HG03354 (cell line): ENCODE results near the gene PRKRIP1.
"Not testable (repeated sequence)": the region's sequence is repeated elsewhere in the genome, so short reads cannot be mapped to it uniquely, and the experiment has no call there.

Experiments used
- ATAC-seq: cut with Tn5 transposase; IDR thresholded peaks from one replicate; pipeline ENCODE4 v1.9.1; 2021; ENCODE audit warnings: mild to moderate bottlenecking; ENCODE audit not compliant: unreplicated experiment, poor library complexity, severe bottlenecking

The PRKRIP1 gene

DNA sequence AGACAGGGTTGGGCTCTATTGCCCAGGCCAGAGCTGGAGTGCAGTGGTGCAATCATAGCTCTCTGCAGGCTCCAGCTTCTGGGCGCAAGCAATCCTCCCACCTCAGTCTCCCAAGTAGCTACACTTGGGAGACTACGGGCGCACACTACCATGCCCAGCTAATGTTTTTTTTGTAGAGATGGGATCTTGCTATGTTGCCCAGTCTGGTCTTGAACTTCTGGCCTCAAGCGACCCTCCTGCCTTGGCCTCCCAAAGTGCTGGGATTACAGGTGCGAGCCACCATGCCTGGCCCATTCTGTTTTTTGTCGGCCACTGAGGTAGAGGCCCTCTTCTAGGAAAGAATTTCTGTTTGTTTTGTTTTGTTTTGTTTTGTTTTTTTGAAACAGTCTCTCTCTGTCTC, 56.3 kb downstream of the PRKRIP1 start:
- ATAC-seq: no peak

DNA sequence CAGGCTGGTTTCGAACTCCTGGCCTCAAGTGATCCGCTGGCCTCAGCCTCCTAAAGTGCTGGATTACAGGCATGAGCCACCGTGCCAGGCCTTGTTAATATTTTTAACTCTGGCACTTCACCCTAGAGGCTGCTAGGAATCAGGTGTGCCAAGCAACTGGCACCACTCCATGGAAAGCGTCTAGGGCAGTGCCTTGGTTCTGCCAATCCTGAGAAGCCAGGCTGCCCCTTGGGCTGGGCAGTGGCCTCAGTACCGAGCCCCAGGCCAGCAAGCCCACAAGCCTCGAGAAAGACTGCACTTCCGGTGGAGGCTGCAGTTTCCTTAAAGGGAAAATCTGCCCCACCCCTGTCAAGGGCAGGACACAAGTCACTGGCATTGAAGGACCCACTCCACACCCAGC, 57.2 kb downstream of the PRKRIP1 start:
- ATAC-seq: no peak

DNA sequence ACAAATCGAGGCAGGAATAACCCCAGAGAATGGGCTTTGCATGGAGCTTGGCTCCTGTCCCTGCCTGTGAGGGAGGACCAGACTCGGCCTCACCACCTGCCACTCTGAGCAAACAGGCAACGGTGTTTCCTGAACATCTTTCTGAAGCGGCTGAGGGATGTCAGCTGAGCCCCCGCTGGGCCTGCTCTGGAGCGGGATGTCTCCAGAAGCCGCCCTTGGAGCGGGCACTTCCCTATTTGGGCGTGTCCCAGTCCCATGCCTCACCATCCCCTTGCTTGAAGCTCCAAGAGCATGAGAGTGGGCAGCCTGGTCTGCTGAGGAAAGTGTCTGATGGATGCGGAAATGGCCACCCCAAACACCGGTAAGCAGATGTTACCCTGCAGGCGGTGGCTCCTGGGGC, 58.3 kb downstream of the PRKRIP1 start:
- ATAC-seq: no peak

- not testable (repeated sequence) for ATAC-seq
These were observed 58.8 kb downstream of the PRKRIP1 start for GRCh38 chr7:102454932-102455331.

- ATAC-seq: no peak
These were observed 59.4 kb downstream of the PRKRIP1 start for GRCh38 chr7:102455596-102455995.

GRCh38 chr7:102456327-102456726, 60.2 kb downstream of the PRKRIP1 start:
- ATAC-seq: no peak

GRCh38 chr7:102457352-102457924, 61.3 kb downstream of the PRKRIP1 start:
- no peak for ATAC-seq

- ATAC-seq: no peak
These were observed 63.2 kb downstream of the PRKRIP1 start for GRCh38 chr7:102459221-102459844.

DNA sequence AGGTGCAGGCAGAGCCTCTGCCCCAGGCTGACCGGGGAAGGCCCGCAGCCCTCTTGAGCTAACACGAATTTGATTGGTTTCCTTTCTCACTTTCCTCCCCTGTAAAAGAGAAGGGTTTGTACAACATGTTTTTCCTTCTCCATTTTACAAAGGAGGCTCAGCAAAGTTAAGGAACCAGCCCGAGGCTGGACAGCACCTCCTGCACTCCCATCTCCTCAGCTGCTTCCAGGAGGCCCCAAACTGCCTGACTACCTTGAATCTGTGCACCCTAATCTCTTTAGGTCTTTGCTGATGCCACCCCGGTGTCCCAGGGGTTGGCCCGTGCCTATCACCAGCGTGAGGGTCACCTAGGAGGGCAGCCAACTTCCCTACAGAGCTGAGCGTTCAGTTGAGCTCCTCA, 64.3 kb downstream of the PRKRIP1 start:
- ATAC-seq: no peak

DNA sequence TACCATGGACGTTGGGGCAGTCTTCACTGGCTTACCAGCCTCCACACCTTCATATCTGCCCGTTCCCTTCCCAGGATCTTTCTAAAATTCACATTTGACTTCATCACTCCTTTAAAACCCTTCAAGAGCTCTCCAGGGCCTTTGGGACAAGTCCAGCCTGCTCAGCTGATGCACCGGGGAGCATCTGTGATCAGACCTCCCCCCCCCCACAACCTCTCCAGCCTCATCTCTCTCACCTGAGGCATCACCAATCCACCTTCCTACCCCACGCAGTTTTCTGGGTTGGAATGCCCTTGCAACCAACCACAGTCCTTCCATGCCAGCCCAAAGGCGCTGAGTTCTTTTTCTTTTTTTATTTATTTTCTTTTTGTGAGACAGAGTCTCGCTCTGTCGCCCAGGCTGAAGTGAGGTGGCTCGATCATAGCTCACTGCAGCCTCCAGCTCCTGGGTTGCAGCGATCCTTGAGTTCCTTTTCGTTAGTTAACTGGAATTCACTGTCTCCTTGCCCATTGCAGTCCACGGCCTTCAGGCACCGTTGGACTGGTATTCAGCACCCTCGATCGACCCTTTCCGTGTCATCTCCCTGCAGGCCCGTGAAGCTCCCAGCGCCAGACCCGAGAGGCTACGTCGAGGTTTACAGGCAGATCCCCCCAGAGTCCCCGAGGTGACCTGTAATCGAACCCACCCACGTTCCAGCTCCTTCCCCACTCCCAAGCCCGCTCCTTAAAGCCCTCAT, 67.8 kb downstream of the PRKRIP1 start:
- no peak for ATAC-seq

DNA sequence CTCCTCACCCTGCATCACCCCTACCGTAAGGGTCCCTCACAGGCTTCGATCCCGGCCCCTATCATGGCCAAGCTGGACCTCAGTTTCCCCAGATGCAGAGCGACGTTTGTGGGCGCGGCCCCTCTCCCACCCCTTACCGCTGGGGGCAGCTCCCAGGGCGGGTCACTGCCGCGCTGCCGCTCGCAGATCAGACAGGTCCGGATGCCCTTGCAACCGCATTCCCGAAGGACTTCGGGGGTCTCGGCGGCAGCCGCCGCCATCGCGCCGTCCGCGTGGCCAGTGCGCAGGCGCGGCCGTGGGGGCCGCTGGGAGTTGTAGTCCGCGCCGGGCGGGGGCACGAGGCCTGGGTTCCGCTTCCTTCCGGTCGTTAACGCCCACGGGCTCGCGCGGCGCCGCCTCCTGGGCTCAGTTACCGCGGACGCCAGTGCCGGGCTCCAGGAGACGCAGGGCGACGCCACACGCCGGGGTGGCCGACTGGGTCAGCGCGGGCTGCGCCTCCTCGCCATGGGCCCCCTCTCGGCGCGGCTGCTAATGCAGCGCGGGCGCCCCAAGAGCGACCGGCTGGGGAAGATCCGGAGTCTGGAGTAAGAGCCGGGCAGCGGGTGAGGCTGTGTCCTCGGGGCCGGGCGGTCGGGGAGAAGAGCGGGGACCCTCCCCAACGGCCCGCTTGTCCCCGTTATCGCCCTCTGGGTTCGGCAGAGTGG, 68.6 kb downstream of the PRKRIP1 start, which contains the start of the genes ALKBH4 and LRWD1:
ALKBH4 (minus strand) TSS at position 287 of the 704 bp plus-strand sequence; CDS start at position 260, 27 bp downstream.
LRWD1 (plus strand) TSS at position 408 of the 704 bp plus-strand sequence; CDS start at position 505, 97 bp downstream.
- peak; percentile 84 for ATAC-seq

DNA sequence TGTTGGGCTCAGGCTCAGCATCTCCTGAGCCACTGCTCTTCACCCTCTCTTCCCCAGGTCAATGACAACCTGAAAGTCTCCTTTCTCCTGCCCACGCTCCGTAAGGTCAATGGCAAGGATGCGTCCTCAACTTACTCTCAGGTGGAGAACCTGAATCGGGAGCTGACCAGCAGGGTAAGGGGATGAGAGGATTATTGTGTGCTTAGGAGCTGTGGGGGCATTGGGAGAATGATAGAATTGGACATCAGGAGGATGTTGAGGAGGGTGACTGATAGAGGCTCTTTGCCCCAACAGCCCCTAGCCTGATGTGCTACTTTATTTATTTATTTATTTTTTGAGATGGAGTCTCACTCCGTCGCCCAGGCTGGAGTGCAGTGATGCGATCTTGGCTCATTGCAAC, 69.9 kb downstream of the PRKRIP1 start:
- ATAC-seq: no peak

DNA sequence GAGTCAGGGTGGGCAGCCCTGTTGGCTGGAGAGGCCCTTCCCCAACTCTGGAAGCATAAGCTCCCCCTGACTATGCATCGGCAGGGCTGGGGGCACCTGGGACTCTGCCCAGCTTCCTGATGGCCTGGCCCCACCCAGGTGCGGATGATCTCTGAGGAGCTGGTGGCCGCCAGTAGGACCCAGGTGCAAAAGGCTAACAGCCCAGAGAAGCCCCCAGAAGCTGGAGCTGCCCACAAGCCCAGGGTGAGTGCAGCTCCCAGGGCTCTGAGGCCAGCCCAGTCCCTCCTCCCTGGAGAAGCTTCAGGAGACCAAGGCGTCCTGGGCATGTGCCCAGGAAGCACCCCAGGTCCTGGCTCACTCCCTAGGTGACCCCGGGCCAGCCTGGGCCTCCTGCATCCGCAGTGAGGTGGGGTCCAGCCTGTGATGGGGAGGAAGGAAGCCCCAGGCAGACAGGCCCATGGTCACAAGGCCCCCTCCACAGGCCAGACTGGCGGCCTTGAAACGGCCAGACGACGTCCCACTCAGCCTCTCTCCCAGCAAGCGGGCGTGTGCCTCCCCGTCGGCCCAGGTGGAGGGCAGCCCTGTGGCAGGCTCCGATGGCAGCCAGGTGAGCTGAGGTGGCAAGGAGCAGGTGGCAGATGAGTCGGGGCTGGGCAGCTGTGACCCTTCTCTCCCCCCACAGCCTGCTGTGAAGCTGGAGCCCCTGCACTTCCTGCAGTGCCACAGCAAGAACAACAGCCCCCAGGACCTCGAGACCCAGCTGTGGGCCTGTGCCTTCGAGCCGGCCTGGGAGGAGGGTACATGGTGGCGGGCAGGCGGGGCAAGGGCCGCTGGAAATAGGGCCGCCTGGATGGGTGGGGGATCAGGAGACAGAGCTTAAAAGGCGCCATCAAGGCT, 71.7 kb downstream of the PRKRIP1 start:
- ATAC-seq: no peak

GRCh38 chr7:102468478-102469350, 72.6 kb downstream of the PRKRIP1 start:
- no peak for ATAC-seq

DNA sequence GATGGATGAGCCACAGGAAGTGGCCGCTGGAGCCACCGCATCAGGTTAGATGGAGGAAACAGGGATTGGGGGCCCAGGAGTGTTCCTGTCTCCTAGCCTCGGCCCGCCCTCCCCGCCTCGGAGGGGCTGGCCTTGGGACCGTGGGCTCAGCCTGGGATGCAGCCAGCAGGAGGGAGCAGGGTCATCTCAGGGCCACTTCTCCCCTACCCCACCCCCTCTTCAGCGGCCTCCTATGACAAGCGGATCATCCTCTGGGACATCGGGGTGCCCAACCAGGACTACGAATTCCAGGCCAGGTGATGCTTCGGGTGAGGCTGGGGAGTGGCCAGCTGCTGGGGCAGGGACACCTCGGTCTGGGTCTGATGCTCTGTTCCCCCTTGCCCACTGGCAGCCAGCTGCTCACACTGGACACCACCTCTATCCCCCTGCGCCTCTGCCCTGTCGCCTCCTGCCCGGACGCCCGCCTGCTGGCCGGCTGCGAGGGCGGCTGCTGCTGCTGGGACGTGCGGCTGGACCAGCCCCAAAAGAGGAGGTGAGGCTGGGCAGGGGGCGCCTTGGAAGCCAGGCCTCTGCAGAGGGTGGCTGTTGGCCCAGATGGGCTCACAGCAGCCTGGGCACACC, 73.3 kb downstream of the PRKRIP1 start:
- no peak for ATAC-seq

DNA sequence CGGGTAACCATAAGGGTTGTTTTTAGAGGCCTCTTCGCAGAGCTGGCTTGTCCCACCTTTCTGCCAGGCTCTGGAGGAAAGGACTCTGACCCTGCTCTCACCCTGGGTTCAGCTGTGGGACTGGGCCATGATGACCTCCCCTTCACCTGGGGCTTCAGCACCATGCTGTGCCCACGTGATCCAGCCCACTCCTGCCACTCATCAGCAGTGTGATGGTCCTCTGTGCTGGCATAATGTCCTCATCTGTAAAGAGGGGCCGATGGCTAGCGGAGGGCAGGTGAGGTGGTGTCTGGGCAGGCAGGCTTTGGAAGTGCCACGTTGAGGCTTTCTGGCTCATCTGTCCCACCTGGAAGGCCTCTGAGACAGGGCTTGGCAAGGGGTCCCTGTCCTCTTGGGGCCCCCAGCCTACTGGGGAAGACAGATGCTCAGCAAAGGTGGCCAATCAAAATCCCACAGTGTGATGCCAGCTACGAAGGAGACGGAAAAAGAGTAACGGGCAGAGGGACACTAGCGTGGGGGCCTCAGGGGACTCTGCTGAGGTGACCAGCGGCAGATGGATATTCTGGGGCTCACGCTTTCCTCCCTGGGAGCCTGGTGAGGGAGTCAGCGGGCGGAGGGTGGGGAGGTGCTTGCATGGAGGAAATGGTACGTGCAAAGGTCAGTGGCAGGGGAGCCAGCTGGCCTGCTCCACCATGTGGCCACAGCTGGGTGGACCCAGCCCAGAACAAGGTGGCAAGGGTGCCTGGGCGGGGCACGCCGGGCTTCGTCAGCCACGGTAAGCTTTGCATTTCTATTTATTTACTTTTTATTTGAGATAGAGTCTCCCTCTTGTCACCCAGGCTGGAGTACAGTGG, 74.0 kb downstream of the PRKRIP1 start:
- ATAC-seq: no peak

DNA sequence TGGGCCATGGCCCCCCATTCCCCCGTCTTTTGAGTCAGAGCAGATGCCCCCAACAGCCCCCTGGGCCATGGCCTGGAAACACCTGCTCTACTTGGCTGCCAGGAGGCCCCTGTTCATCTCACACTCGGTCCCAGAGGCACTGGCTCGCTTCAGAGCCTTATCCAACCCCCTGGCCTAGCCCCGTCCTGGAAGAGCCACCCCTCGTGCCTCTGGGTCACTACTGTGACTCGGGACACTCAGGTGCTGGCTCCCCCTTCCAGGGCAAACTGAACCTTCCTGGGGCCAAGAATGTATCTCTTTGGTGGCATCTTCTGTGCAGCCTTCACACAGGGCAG, 75.6 kb downstream of the PRKRIP1 start:
- no peak for ATAC-seq
